ENCODE results near the gene TRIM36.

TRIM36 gene

GRCh38 chr5:115147052-115147451 lies 22.7 kb downstream of the TRIM36 start:
- no peaks in the 10 kb centered on the region for H3K4me1 Mint-ChIP-seq (ENCODE audit: low read depth in 2 of 2)
- no peak overlapping the region for H3K4me3 Mint-ChIP-seq
- no peak overlapping the region for H3K27ac Mint-ChIP-seq
- peaks cover 6% of the 10 kb centered on the region for H3K36me3 Mint-ChIP-seq (ENCODE audit: insufficient read depth)
- DNase-seq (no peak), ATAC-seq (replicated peaks) (no peak)
- peaks cover 15 to 36% of the 10 kb centered on the region in 2 donors for H3K27me3 Mint-ChIP-seq
- H3K9me3 Mint-ChIP-seq = peaks cover 2 to 4% of the 10 kb centered on the region in 2 donors

- Mint-ChIP-seq H3K36me3 (ENCODE audit: insufficient read depth) (no peaks in the 10 kb centered on the region), H3K4me3 (no peak overlapping the region), H3K4me1 (ENCODE audit: low read depth in 2 of 2) (peaks cover 0 to 2% of the 10 kb centered on the region in 2 donors), H3K27ac (no peak overlapping the region), H3K27me3 (peaks cover 39 to 48% of the 10 kb centered on the region in 2 donors), H3K9me3 (no peaks in the 10 kb centered on the region)
- ATAC-seq (replicated peaks) (no peak), DNase-seq (no peak)
Measured at GRCh38 chr5:115136294-115136693, 33.4 kb downstream of the TRIM36 start.

GRCh38 chr5:115132465-115132864 lies 37.2 kb downstream of the TRIM36 start:
- no peak for ATAC-seq (replicated peaks)
- peaks cover 22 to 37% of the 10 kb centered on the region in 2 donors for H3K27me3 Mint-ChIP-seq
- H3K9me3 Mint-ChIP-seq = no peaks in the 10 kb centered on the region
- H3K27ac Mint-ChIP-seq = no peak overlapping the region
- peaks cover 0 to 2% of the 10 kb centered on the region in 2 donors for H3K4me1 Mint-ChIP-seq (ENCODE audit: low read depth in 2 of 2)
- no peaks in the 10 kb centered on the region for H3K36me3 Mint-ChIP-seq (ENCODE audit: insufficient read depth)
- DNase-seq = no peak
- no peak overlapping the region for H3K4me3 Mint-ChIP-seq

- H3K4me3 Mint-ChIP-seq = no peak overlapping the region
- no peaks in the 10 kb centered on the region for H3K36me3 Mint-ChIP-seq (ENCODE audit: insufficient read depth)
- ATAC-seq (replicated peaks) (no peak), DNase-seq (no peak)
- H3K9me3 Mint-ChIP-seq = no peaks in the 10 kb centered on the region
- H3K27ac Mint-ChIP-seq = no peak overlapping the region
- H3K27me3 Mint-ChIP-seq = peaks cover 2 to 9% of the 10 kb centered on the region in 2 donors
- no peaks in the 10 kb centered on the region for H3K4me1 Mint-ChIP-seq (ENCODE audit: low read depth in 2 of 2)
Measured at GRCh38 chr5:115126303-115126702, 43.4 kb downstream of the TRIM36 start.

GRCh38 chr5:115124741-115125140 lies 45.0 kb downstream of the TRIM36 start:
- no peak for ATAC-seq (replicated peaks)
- Mint-ChIP-seq H3K36me3 (ENCODE audit: insufficient read depth) (no peaks in the 10 kb centered on the region), H3K4me3 (no peak overlapping the region), H3K4me1 (ENCODE audit: low read depth in 2 of 2) (no peaks in the 10 kb centered on the region), H3K27ac (no peak overlapping the region), H3K9me3 (no peaks in the 10 kb centered on the region), H3K27me3 (peaks cover 17 to 20% of the 10 kb centered on the region in 2 donors)
- no peak for DNase-seq

- H3K27ac Mint-ChIP-seq = no peak overlapping the region
- peaks cover 0 to 3% of the 10 kb centered on the region in 2 donors for H3K9me3 Mint-ChIP-seq
- DNase-seq (no peak), ATAC-seq (replicated peaks) (no peak)
- H3K4me3 Mint-ChIP-seq = no peak overlapping the region
- no peaks in the 10 kb centered on the region for H3K36me3 Mint-ChIP-seq (ENCODE audit: insufficient read depth)
- no peaks in the 10 kb centered on the region for H3K4me1 Mint-ChIP-seq (ENCODE audit: low read depth in 2 of 2)
- H3K27me3 Mint-ChIP-seq = peaks cover 57 to 90% of the 10 kb centered on the region in 2 donors
Measured at GRCh38 chr5:115116001-115116400, 53.7 kb downstream of the TRIM36 start.

- Mint-ChIP-seq H3K36me3 (ENCODE audit: insufficient read depth) (no peaks in the 10 kb centered on the region), H3K27me3 (peaks cover 40 to 63% of the 10 kb centered on the region in 2 donors), H3K27ac (no peak overlapping the region), H3K9me3 (no peaks in the 10 kb centered on the region), H3K4me3 (no peak overlapping the region), H3K4me1 (ENCODE audit: low read depth in 2 of 2) (peaks cover 0 to 2% of the 10 kb centered on the region in 2 donors)
- ATAC-seq (replicated peaks) = no peak
- no peak for DNase-seq
Measured at GRCh38 chr5:115109840-115110239, 59.9 kb downstream of the TRIM36 start.

- Mint-ChIP-seq H3K4me3 (no peak overlapping the region), H3K36me3 (ENCODE audit: insufficient read depth) (no peaks in the 10 kb centered on the region), H3K4me1 (ENCODE audit: low read depth in 2 of 2) (peaks cover 0 to 2% of the 10 kb centered on the region in 2 donors), H3K9me3 (no peaks in the 10 kb centered on the region), H3K27me3 (peaks cover 39 to 63% of the 10 kb centered on the region in 2 donors), H3K27ac (no peak overlapping the region)
- DNase-seq = no peak
- ATAC-seq (replicated peaks) = no peak
Measured at GRCh38 chr5:115109356-115109755, 60.4 kb downstream of the TRIM36 start.

GRCh38 chr5:115100319-115100955 lies 69.3 kb downstream of the TRIM36 start:
- H3K4me1 Mint-ChIP-seq (ENCODE audit: low read depth in 2 of 2) = no peaks in the 10 kb centered on the region
- DNase-seq (no peak), ATAC-seq (replicated peaks) (no peak)
- no peak overlapping the region for H3K4me3 Mint-ChIP-seq
- peaks cover 10 to 12% of the 10 kb centered on the region in 2 donors for H3K27me3 Mint-ChIP-seq
- no peaks in the 10 kb centered on the region for H3K9me3 Mint-ChIP-seq
- no peak overlapping the region for H3K27ac Mint-ChIP-seq
- H3K36me3 Mint-ChIP-seq (ENCODE audit: insufficient read depth) = no peaks in the 10 kb centered on the region

- H3K27ac Mint-ChIP-seq = no peak overlapping the region
- peak; percentile 4 to 21 (median 19) for DNase-seq
- no peaks in the 10 kb centered on the region for H3K4me1 Mint-ChIP-seq (ENCODE audit: low read depth in 2 of 2)
- no peaks in the 10 kb centered on the region for H3K36me3 Mint-ChIP-seq (ENCODE audit: insufficient read depth)
- peaks cover 0 to 2% of the 10 kb centered on the region in 2 donors for H3K27me3 Mint-ChIP-seq
- no peaks in the 10 kb centered on the region for H3K9me3 Mint-ChIP-seq
- H3K4me3 Mint-ChIP-seq = no peak overlapping the region
- peak; percentile 59 for ATAC-seq (replicated peaks)
Measured at GRCh38 chr5:115098041-115098702, 71.5 kb downstream of the TRIM36 start.

GRCh38 chr5:115097236-115097635 lies 72.5 kb downstream of the TRIM36 start:
- H3K27me3 Mint-ChIP-seq = peaks cover 7 to 12% of the 10 kb centered on the region in 2 donors
- H3K36me3 Mint-ChIP-seq (ENCODE audit: insufficient read depth) = no peaks in the 10 kb centered on the region
- H3K4me1 Mint-ChIP-seq (ENCODE audit: low read depth in 2 of 2) = no peaks in the 10 kb centered on the region
- DNase-seq = no peak
- H3K27ac Mint-ChIP-seq = no peak overlapping the region
- H3K4me3 Mint-ChIP-seq = no peak overlapping the region
- no peak for ATAC-seq (replicated peaks)
- H3K9me3 Mint-ChIP-seq = no peaks in the 10 kb centered on the region

GRCh38 chr5:115096034-115096769 lies 73.5 kb downstream of the TRIM36 start:
- Mint-ChIP-seq H3K36me3 (ENCODE audit: insufficient read depth) (no peaks in the 10 kb centered on the region), H3K4me3 (no peak overlapping the region), H3K27me3 (peaks cover 15 to 22% of the 10 kb centered on the region in 2 donors), H3K4me1 (ENCODE audit: low read depth in 2 of 2) (no peaks in the 10 kb centered on the region), H3K27ac (no peak overlapping the region), H3K9me3 (no peaks in the 10 kb centered on the region)
- DNase-seq = no peak
- ATAC-seq (replicated peaks) = no peak

- no peaks in the 10 kb centered on the region for H3K9me3 Mint-ChIP-seq
- ATAC-seq (replicated peaks) = no peak
- peaks cover 51 to 54% of the 10 kb centered on the region in 2 donors for H3K27me3 Mint-ChIP-seq
Measured at GRCh38 chr5:115087951-115088350, 81.8 kb downstream of the TRIM36 start.

More at GRCh38 chr5:115087951-115088350, 81.8 kb downstream of the TRIM36 start:
- no peak for DNase-seq
- Mint-ChIP-seq H3K4me3 (no peak overlapping the region), H3K4me1 (ENCODE audit: low read depth in 2 of 2) (no peaks in the 10 kb centered on the region), H3K36me3 (ENCODE audit: insufficient read depth) (no peaks in the 10 kb centered on the region), H3K27ac (no peak overlapping the region)
